OCI-LY1 (cell line): Measurements from ENCODE around the gene CHCHD6.

Experiments used
- EZH2 ChIP-seq: fragments of 200-600 bp; sonication (generic), shearing (Covaris generic); IDR thresholded peaks from 2 replicates; pipeline ENCODE4 v1.8.0; 2017; ENCODE audit warnings: borderline replicate concordance, mixed run types, mild to moderate bottlenecking, antibody characterized with exemption, low read length, moderate library complexity, mixed read lengths
- TF ChIP-seq, protein P1 (sequence below): fragments of 200-600 bp; sonication (generic), shearing (Covaris generic); IDR thresholded peaks from 2 replicates; pipeline ENCODE4 v1.5.1; 2017; ENCODE audit warnings: mild to moderate bottlenecking, antibody characterized with exemption, low read length, moderate library complexity, mixed read lengths

DNA sequence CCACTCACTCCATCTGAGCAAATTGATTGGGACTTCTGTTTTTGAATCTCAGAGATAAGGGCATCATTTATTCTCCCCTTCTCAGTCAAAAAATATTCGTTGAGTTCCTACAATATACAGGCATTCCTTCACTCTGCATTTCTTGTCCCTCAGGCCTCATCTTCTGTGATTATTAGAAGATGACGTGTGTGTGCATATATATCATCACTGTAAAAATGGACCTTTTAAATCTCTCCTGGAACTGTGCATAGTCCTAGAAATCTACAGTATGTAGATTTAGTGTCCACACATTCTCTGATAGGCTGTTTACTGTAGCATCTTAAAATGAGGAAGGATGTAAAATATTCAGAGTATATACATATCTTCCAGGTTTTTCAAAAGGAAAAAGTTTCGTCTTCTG lies 235.7 kb downstream of the CHCHD6 start:
- TF ChIP-seq, protein P1, sequence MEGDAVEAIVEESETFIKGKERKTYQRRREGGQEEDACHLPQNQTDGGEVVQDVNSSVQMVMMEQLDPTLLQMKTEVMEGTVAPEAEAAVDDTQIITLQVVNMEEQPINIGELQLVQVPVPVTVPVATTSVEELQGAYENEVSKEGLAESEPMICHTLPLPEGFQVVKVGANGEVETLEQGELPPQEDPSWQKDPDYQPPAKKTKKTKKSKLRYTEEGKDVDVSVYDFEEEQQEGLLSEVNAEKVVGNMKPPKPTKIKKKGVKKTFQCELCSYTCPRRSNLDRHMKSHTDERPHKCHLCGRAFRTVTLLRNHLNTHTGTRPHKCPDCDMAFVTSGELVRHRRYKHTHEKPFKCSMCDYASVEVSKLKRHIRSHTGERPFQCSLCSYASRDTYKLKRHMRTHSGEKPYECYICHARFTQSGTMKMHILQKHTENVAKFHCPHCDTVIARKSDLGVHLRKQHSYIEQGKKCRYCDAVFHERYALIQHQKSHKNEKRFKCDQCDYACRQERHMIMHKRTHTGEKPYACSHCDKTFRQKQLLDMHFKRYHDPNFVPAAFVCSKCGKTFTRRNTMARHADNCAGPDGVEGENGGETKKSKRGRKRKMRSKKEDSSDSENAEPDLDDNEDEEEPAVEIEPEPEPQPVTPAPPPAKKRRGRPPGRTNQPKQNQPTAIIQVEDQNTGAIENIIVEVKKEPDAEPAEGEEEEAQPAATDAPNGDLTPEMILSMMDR: no peak
- TF ChIP-seq EZH2: no peak
